SH-SY5Y (cell line): ENCODE measurements around the gene PACSIN3.

Experiments used
- GATA2 ChIP-seq: IDR thresholded peaks from 2 replicates; pipeline ENCODE4 v1.6.1; 2011; ENCODE audit warnings: mild to moderate bottlenecking, low read depth, low read length
- GATA3 ChIP-seq: IDR thresholded peaks from 2 replicates; pipeline ENCODE4 v1.6.1; 2011; ENCODE audit warnings: low read depth, mild to moderate bottlenecking, low read length, moderate library complexity

- TF ChIP-seq GATA3 (no peak), GATA2 (no peak)
Measured at GRCh38 chr11:47177846-47178245, 8.4 kb downstream of the PACSIN3 start.
